AG08395 (cell line): ENCODE data around the gene TMEM119.
"Not testable (repeated sequence)": the region's sequence is repeated elsewhere in the genome, so short reads cannot be mapped to it uniquely, and the experiment has no call there.

Experiments used
- DNase-seq: peaks from one replicate; pipeline ENCODE4 v3.0.0; 2012; ENCODE audit warnings: mixed read lengths, low spot score

The TMEM119 gene

GRCh38 chr12:108599948-108600701, 2.2 kb upstream of the TMEM119 start:
- no peak for DNase-seq

DNA sequence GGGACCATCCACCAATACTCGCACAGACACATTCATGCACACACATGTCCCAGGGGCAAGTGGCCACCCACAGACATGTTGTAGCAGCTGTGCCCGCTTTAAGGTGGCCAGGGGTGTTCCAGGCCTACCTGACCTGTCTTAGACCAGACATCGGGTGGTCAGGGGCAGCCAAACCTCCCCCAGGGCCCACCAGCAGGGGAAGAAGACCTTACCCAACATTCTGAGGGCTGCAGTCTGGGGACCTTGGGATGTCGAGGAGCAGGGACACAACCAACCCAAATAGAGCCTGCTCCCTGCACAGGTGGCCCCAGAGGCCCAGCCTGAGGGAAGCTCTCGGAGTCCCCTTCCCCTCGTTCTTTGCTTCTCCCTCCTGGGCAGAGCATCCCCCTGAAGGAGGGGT, 1.7 kb upstream of the TMEM119 start:
- no peak for DNase-seq

DNA sequence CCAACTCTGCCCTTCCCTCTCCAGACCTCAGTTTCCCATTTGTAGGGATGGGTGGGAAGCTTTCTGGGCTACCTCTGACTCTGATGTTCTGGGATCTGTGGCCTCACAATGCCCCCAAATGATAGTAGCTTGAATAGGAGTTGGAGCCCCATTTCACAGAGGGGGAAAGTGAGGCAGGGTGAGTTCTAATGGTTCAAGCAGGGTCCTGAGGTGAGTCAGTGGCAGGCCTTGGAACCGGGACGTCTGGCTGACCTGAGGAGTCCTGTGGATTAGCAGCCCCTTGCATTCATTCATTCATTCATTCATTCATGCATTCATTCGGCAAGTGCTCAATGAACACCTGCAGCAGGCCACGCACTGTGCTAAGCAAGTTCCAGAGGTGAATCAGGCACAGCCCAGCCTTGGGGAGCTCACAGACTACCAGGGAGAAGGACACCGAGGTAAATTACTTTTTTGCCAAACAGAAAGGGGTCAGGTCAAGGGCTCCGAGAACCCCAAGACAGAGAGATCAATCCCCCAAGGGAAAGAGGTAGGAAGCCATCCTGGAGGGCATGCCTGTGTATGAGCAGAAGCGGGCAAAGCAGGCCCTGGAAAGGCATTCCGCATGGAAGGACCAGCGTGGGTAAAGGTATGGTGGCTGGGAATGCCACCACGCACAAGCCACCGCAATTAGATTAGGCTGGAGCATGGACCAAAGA, 818 bp upstream of the TMEM119 start:
- no peak for DNase-seq

DNA sequence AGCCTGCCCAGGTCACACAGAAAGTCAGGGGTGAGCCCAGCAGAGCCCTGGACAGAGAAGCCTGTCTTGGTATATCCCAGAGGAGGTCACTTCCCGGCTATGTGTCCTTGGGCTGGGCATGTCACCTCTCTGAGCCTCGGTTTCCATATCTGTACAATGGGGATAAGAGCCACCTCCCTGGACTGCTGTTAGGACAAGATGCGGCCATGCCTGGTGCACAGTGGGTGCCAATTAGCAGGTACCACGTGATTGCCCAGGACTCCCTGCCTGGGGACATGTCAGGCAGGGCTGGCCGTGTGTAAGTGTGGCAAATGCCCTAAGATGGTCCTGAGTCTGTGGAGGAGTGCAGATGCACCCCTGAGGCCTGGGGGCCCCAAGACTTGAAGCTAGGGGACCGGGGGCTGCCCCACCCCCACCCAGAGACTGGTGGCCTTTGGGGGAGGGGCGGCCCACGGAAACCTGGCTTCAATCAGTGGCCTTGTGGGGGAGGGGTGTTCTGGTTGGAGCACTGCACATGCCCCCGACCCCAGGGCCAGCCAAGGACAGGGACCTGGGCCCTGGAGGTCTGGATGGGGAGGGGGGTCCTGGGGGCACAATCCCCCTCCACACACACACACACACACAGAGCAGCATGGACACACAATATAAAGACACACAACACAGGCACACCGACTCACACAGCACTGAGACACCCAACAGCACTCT, 878 bp downstream of the TMEM119 start:
- no peak for DNase-seq

DNA sequence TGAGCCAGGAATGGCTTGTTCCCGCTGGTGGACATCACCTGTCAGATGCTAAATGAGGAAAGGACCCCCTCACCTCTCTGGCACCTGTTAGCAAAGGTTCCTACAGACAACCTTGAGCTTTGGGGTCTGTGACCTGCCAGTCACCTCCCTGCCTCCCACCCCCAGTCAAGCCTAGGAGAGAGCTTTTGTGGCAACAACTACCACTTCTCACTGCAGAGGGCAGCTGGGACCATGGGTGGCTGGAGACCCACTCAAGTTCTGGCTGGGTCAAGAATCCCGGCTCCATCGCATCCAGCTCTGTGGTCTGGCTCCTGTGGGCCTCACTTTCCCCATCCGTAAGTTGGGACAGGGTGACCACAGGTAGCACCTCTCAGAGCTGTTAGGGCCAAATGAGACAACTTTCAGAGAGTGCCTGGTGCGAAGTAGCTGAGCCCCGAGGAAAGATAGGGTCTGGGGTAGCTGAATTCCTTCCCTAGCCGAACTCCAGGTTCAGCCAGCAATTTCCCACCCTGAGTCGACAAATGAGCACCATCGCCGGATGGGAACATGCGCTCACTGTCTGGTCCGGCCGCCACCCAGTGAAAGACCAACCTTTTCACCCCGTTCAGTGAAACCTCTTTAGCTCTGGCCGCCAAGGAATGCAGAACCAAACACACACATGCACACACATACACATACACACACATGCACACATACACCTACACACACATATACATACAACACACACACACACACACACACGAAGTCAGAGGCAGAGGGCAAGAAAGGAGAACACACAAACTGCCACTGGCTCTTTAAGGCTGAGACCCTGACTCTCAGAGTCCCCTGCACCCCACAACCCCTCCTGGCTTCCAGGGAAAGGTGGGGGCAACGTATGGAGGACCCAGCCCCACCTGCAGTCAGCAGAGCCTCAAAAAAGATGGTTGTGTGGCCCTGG, 1.9 kb downstream of the TMEM119 start:
- no peak for DNase-seq

GRCh38 chr12:108594960-108595710, 2.7 kb downstream of the TMEM119 start:
- DNase-seq = no peak

GRCh38 chr12:108594323-108594903, 3.5 kb downstream of the TMEM119 start:
- no peak for DNase-seq

GRCh38 chr12:108592033-108592909, 5.6 kb downstream of the TMEM119 start:
- DNase-seq = no peak

DNA sequence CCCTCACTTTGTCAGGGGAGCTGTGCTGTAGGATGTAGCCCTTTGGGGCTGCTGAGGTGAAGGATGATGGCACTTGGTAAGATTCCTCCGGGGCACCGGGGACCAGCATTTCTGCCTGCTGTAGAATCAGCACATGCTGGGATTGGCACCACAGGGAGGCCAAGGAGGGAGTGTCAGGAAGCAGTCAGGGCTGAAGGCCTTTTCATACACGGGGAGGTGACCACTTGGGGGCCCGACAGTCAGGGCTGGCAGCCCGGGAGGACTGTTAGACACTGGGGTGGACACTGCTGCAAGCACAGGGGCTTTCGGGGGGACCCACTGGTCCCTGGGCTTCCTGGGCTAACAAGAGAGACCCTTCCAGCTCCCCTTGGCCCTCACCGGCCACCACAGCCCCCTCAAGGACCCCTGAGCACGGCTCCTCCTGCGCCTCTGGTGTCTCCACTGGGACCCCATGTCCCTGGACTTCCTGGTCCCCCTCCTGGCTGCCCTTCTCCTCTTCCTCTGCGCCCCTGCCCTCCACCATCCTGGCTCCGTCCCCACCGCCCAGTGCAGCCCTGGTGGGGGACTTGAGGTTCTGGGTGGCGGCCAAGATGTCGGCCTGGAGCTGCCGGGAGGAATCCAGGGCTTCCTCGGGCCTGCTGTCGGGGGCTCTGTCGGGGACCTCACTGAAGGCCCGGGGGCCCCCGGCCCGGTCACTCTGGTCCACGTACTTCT, 6.5 kb downstream of the TMEM119 start:
- DNase-seq = no peak

GRCh38 chr12:108590463-108590862, 7.4 kb downstream of the TMEM119 start:
- DNase-seq = not testable (repeated sequence)

DNA sequence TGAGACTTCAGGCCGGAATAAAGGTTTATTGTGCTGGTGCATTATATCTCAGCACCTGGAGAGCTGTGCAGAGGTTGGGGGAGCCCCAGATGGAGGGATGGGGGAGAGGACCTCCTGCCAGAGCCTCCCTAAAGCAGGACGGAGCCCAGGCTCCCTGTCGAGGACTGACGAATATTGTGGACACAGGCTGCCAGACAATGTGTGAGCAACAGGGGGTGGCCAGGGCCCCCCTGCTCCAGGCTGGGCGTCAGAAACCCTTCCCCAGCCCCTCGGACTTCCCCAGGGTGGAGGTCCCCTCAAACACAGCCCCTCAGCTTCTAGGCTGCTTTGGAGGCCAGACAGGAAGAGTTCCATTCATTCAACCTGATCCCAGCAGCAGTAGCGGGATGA, 8.0 kb downstream of the TMEM119 start:
- DNase-seq = no peak

DNA sequence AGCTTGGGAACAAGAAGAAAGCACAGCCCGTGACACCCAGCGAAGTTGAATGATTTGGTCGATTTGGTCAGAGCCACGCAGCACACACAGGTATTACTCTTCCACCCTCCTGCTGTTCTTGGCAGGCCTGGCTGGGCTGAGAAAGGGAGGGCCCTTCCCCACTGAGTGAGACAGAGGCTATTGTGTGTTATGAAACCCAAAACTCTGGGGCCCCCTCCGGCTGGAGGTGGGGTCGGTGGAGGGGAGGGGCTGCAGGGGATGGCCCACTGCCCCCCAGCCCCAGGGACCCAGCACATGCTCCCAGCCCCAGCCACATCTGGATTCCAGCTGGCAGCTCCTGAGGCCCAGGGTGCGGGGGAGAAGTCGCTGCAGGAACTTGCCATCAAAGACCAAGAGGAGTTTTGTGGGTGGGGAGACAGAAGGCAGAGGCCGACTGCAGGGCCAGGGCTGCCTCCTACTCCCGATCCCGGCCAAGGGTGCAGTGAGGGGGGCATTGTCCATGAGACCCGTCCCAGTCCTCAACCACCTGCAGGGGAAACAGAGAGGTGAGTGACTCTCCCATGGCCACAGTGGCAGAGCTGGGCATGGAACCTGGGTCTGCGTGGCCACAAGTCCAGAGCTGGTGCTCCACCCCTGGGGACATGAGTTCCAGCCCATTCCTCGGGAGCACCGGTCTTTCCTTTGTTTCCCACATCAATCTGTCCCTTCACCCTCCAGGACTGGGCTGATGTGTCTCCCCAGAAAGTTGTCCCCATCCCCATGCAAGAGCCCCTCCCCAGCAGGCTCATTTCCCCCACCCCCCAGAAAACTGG, 8.7 kb downstream of the TMEM119 start:
- DNase-seq = no peak

DNA sequence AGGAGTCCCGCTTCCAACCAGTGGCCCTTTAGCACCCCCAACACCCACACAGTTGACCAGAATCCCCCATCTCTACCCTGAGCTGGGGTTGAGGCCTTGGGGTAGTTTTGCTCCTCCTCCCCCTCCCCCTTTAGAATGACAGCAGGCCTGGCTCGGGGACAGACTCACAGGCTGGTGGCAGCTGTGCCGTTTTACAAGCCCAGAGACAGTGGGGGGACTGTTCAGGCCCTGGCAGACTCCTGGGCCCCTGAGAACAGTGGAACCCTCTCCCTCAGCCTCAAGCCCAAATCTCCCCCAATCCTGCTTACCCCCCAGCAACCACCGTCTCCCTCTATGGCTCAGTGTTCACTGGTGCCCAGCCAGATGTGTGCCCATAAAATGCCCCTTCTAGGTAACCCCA, 10.1 kb downstream of the TMEM119 start:
- no peak for DNase-seq

DNA sequence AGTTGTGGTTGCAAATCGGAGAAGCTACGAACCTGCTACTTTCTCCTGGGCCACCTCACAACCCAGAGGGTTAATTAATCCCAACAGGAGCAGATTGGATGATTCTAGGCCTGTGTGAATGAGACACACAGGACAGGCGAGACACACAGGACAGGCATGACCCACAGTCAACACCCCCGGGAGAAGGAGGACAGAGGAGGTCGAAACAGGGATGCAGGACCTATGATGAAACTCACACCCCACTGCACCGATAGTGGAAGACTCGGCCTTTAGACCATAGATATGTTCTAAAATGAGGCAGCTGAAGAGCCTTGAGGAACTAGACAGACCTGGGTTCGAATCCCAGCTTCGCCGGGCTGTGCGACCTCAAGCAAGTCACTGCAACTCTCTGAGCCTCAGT, 11.6 kb downstream of the TMEM119 start:
- no peak for DNase-seq

DNA sequence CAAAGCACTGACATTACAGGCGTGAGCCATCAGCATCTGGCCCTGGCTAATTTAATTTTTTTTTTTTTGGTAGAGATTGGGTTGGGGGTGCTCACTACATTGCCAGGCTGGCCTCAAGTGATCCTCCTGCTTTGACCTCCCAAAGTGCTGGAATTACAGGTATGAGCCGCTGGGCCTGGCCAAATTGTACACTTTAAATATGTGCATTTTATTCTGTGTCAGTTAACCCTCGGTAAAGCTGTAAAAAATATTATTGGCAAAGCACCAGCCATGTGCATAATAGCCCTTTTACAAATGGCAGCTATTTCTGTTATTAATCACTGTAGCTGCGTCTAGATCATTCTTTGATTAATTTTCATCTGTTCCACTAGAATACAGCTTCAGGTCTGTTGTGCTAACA, 12.0 kb downstream of the TMEM119 start:
- DNase-seq = no peak

- DNase-seq = no peak
These were observed 13.3 kb downstream of the TMEM119 start for GRCh38 chr12:108584456-108585065.

GRCh38 chr12:108583991-108584390, 13.9 kb downstream of the TMEM119 start:
- DNase-seq = no peak
